Stimulated activated CD4-positive, alpha-beta T cell treated with anti-CD3 and anti-CD28 coated beads, Interleukin-2, amount 100 ng/mL, for 4 hours (primary cell): ENCODE results near the gene CCDC169.
"Not testable (repeated sequence)": the region's sequence is repeated elsewhere in the genome, so short reads cannot be mapped to it uniquely, and the experiment has no call there.

Experiments used
- DNase-seq: peaks from one replicate; pipeline ENCODE4 v3.0.0-alpha.2; 2020; ENCODE audit warnings: low read depth

The CCDC169 gene

GRCh38 chr13:36297366-36298338 lies at the start of gene CCDC169:
TSS of gene CCDC169 (minus strand) at chr13:36297814. CDS start at chr13:36297719, 95 bp downstream.
- DNase-seq, result peak; percentile 48

GRCh38 chr13:36346222-36347083 lies 48.8 kb upstream of the CCDC169 start, which contains the start of gene SPART:
TSS of gene SPART (minus strand) at chr13:36346394. CDS start at chr13:36335830, 10,564 bp downstream.
- peak; percentile 85 for DNase-seq

GRCh38 chr13:36345438-36346221 lies 48.0 kb upstream of the CCDC169 start:
- DNase-seq, result peak; percentile 35

GRCh38 chr13:36344886-36345437 lies 47.3 kb upstream of the CCDC169 start:
- no peak for DNase-seq

DNA sequence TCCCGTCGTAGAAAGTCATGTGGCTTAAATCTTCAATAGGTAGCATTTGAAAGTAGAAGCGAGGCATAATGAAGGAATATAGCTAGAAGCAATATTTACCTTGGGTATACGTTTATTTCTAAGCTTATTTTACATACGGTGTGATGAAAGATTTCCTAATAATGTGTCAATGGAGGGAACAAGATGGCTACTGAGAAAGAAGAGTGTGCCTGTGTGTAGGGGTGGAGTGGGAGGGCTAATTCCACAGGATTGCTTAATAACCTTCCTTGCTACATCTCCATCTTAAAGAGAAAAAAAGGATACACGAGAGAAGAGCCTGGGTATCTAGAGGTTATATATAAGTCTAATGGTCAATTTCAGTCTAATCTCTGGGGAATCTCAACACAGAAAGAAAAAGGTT lies 46.6 kb upstream of the CCDC169 start:
- no peak for DNase-seq

- no peak for DNase-seq
Measured at GRCh38 chr13:36343766-36344165, 46.2 kb upstream of the CCDC169 start.

DNA sequence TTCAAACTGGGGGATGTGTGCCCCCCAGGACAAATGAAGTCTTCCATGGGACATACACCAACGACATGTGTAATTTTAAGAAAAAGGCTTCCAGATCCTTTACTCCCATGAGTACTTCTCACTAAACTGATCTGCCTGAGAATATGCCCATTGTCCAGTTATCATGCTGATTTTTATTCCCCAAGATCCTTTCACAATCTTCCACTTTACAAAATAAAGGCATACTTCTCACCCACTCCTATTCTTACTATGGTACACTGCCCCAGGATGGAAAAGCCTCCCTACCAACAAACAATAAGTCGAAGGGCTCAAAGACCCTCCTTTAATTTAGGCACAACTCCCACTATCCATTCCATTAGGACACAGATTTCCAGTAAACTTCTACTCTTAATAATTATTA lies 45.1 kb upstream of the CCDC169 start:
- DNase-seq, result no peak

- no peak for DNase-seq
Measured at GRCh38 chr13:36341718-36342117, 44.1 kb upstream of the CCDC169 start.

DNA sequence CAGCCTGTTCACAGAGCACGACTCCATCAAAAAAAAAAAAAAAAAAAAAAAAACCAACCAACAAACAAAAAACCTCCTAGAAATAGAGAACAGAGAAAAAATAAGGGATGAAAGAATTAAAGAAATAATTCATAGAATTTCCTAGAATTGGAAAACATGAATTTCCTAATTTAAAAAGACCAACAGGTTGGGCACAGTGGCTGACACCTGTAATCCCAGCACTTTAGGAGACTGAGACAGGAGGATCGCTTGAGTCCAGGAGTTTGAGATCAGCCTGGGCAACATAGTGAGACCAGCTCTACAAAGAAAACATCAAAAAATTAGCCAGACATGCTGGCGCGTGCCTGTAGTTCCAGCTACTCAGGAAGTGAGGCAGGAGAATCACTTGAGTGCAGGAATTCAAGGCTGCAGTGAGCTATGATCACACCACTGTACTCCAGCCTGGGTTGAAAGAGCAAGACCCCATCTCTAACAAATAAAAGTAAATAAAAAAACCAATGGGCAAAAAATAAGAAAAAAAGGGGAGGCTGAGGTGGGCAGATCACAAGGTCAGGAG lies 42.1 kb upstream of the CCDC169 start:
- DNase-seq, result no peak

- no peak for DNase-seq
Measured at GRCh38 chr13:36337938-36338641, 40.5 kb upstream of the CCDC169 start.

GRCh38 chr13:36332986-36333385 lies 35.4 kb upstream of the CCDC169 start:
- no peak for DNase-seq

DNA sequence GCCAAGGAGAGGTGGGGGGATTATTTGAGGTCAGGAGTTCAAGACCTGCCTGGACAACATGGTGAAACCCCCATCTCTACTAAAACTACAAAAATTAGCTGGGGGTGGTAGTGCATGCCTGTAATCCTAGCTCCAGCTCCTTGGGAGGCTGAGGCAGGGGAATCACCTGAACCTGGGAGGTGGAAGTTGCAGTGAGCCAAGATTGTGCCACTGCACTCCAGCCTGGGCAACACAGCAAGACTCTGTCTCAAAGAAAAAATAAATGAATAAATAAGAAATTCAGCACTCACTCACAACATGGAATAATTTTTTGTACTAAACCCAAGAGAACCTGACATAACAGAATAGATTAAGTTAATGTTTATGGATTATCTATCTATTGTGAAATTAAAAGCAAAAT lies 34.6 kb upstream of the CCDC169 start:
- not testable (repeated sequence) for DNase-seq

DNA sequence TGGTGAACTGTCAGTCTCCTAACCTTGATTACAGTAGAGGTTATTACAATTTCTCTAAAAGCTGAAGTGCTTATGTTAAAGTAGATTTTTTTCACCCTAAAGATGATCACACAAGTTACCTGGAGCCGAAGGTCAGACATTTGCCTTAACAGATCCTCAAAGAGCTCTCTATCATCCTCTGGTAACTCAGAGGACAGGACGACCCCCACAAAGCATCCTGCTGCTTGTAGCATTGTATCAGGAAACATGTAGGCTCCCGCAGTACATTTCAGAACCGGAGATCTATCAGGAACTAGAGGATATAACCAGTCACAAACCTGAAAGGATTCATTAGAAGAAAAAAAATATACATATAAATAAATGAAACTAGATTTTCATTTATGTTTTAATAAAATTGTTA lies 33.7 kb upstream of the CCDC169 start:
- no peak for DNase-seq

DNA sequence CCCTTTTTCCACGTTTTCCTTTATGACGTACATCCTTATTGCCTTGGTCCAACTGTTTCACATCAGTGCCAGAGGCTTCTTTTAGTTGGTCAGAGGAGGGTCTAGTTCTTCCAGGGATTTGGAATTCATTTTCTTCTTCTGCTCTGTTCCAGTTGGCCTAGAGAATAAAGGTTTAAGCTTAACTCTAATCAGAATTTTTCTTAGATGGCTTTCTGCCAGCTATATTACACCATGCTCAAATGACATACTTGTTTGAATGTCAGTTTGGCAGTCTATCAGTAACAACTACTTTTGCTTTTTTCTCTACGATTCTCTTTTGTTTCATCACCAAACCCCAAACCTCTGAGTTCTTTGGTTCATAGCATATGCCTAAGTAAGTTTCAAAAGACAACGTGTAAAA lies 31.7 kb upstream of the CCDC169 start:
- DNase-seq, result no peak

DNA sequence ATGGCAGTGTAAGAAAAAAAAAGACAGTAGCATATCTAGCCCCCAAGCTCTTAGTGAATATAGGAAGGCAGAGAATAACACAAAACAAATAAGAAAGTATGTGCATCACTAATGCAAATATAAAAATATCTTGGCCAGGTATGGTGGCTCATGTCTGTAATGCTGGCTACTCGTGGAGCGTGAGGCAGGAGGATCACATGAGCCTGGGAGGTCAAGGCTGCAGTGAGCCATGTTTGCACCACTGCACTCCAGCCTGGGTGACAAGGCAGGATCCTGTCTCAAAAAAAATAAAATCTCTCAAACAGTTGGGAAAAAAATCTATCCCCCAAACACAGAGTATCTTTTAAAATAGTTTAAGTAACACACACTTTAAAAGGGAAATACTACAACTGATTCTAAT lies 31.2 kb upstream of the CCDC169 start:
- DNase-seq, result no peak

GRCh38 chr13:36325912-36326311 lies 28.3 kb upstream of the CCDC169 start:
- DNase-seq, result no peak

DNA sequence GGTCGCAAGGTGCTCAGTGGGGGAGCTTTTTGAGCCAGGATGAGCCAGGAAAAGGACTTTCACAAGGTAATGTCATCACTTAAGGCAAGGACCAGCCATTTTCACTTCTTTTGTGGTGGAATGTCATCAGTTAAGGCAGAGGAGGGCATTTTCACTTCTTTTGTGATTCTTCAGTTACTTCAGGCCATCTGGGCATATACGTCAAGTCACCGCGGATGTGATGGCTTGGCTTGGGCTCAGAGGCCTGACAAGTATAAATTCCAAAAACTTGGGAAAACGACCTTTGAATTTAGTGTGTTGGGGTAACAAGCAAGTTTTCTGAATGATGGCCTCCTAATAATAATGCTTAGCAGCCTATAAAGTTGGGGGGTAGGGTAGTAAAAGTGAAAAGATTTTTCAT lies 27.3 kb upstream of the CCDC169 start:
- DNase-seq, result not testable (repeated sequence)

GRCh38 chr13:36323951-36324566 lies 26.4 kb upstream of the CCDC169 start:
- no peak for DNase-seq

DNA sequence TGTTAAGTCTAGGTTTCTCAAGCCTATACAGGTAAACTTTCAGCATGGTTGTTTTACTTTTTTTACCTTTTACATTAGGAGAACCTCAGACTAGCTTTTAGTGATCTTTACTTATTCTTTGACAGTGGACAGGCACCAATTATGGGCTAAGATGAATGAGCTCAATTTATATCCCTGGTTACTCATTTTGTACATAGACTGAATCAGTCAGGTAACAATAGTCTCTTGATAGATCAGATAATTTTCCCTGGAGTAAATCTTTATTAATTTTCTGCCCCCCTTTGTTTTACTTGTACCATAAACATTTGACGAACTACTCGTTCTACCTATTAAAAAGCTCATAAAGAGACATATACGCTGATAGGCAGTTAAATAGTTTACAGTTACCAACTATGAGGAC lies 25.8 kb upstream of the CCDC169 start:
- no peak for DNase-seq

GRCh38 chr13:36319793-36320192 lies 22.2 kb upstream of the CCDC169 start:
- DNase-seq, result not testable (repeated sequence)
